IMR-90 (cell line): ENCODE data around the gene CD44. TPM values are rescaled to one million over a fixed set of nuclear protein-coding genes. Genes with fewer than 3 reads are reported as not detected.

Source experiments
- ATAC-seq: fragments of 200-7000 bp; cut with Tn5 transposase; 2 replicates; pipeline ENCODE4 v1.9.1; 2020; ENCODE audit warnings: low read depth, mild to moderate bottlenecking, moderate library complexity
- BruUV-seq: library from RNA; stranded (reverse); fragments of 400-500 nt; replicated peaks from 2 replicates; lab custom pipeline; 2021; lab: Mats Ljungman, UMichigan
- CTCF ChIA-PET: fragments of 300-600 bp; formaldehyde crosslinking; extraction: SDS; loops from one replicate; lab custom pipeline; 2021; ENCODE audit warnings: antibody characterized with exemption; lab: Yijun Ruan, JAX
- POLR2A ChIA-PET: fragments of 300-600 bp; sonication (Branson Sonifier 250); formaldehyde crosslinking; loops from one replicate; lab custom pipeline; 2022; ENCODE audit warnings: antibody characterized with exemption; ENCODE audit not compliant: unreplicated experiment; lab: Charles Lee
- DNase-seq: peaks from one replicate; pipeline ENCODE4 v3.0.0; 2013
- H2AFZ ChIP-seq: replicated peaks from 2 replicates; pipeline ENCODE3; 2013; ENCODE audit warnings: low read length, mild to moderate bottlenecking; ENCODE audit not compliant: poor library complexity
- H2AK5ac ChIP-seq: 2 replicates; pipeline ENCODE4 v1.6.1; 2013; ENCODE audit warnings: low read depth, low read length, inconsistent platforms
- H2AK9ac ChIP-seq: replicated peaks from 2 replicates; pipeline ENCODE3; 2013; ENCODE audit warnings: mild to moderate bottlenecking, low read depth, low read length, moderate library complexity; ENCODE audit not compliant: poor library complexity
- H2BK120ac ChIP-seq: 2 replicates; pipeline ENCODE4 v1.6.1; 2013; ENCODE audit warnings: low read depth, low read length, inconsistent platforms
- H2BK15ac ChIP-seq: 3 replicates; pipeline ENCODE4 v1.6.1; 2013; ENCODE audit warnings: low read depth, low read length, inconsistent platforms
- H2BK20ac ChIP-seq: 2 replicates; pipeline ENCODE4 v1.6.1; 2013; ENCODE audit warnings: low read depth, mild to moderate bottlenecking, inconsistent platforms, low read length, moderate library complexity
- H2BK5ac ChIP-seq: 2 replicates; pipeline ENCODE4 v1.6.1; 2013; ENCODE audit warnings: mild to moderate bottlenecking, low read depth, low read length, inconsistent platforms; ENCODE audit not compliant: poor library complexity, severe bottlenecking
- H3K14ac ChIP-seq: replicated peaks from 2 replicates; pipeline ENCODE4 v1.6.1; 2013; ENCODE audit warnings: low read depth, low read length, inconsistent platforms
- H3K18ac ChIP-seq: 2 replicates; pipeline ENCODE4 v1.6.1; 2013; ENCODE audit warnings: low read depth, low read length, control low read depth
- H3K23ac ChIP-seq: 2 replicates; pipeline ENCODE4 v1.6.1; 2013; ENCODE audit warnings: low read depth, low read length, inconsistent platforms
- H3K27ac ChIP-seq: 2 replicates; pipeline ENCODE4 v1.5.1; 2013; ENCODE audit warnings: mild to moderate bottlenecking, control low read depth, low read length; ENCODE audit not compliant: insufficient read depth
- H3K27me3 ChIP-seq: 2 replicates; pipeline ENCODE4 v1.6.1; 2013; ENCODE audit warnings: low read length; ENCODE audit not compliant: control insufficient read depth, insufficient read depth
- H3K36me3 ChIP-seq: 2 replicates; pipeline ENCODE4 v1.6.1; 2013; ENCODE audit warnings: low read length, mixed read lengths; ENCODE audit not compliant: control insufficient read depth, insufficient read depth
- H3K4ac ChIP-seq: 2 replicates; pipeline ENCODE4 v1.6.1; 2013; ENCODE audit warnings: low read depth, low read length, inconsistent platforms
- H3K4me1 ChIP-seq: 2 replicates; pipeline ENCODE4 v1.6.1; 2013; ENCODE audit warnings: low read length, mixed read lengths; ENCODE audit not compliant: control insufficient read depth, insufficient read depth
- H3K4me2 ChIP-seq: 2 replicates; pipeline ENCODE4 v1.6.1; 2013; ENCODE audit warnings: low read depth, mild to moderate bottlenecking, control low read depth, low read length, moderate library complexity
- H3K4me3 ChIP-seq: 2 replicates; pipeline ENCODE4 v1.5.1; 2013; ENCODE audit warnings: low read depth, mild to moderate bottlenecking, control low read depth, low read length, moderate library complexity; ENCODE audit not compliant: insufficient read depth
- H3K56ac ChIP-seq: 2 replicates; pipeline ENCODE4 v1.6.1; 2013; ENCODE audit warnings: low read length, inconsistent platforms; ENCODE audit not compliant: insufficient read depth; ENCODE audit errors: extremely low read depth
- H3K79me1 ChIP-seq, 2 experiments: 2 replicates each; pipeline ENCODE4 v1.6.1; 2013; ENCODE audit warnings: low read length in 2 of 2, inconsistent platforms in 1 of 2, low read depth in 1 of 2
- H3K9ac ChIP-seq: 2 replicates; pipeline ENCODE4 v1.6.1; 2013; ENCODE audit warnings: low read depth, low read length, control low read depth
- H3K9me1 ChIP-seq: 2 replicates; pipeline ENCODE4 v1.6.1; 2013; ENCODE audit warnings: low read length, inconsistent platforms; ENCODE audit not compliant: insufficient read depth
- H3K9me3 ChIP-seq: 2 replicates; pipeline ENCODE4 v1.6.1; 2013; ENCODE audit warnings: low read length; ENCODE audit not compliant: control insufficient read depth, insufficient read depth
- H4K20me1 ChIP-seq: 2 replicates; pipeline ENCODE4 v1.6.1; 2013; ENCODE audit warnings: low read length, inconsistent platforms; ENCODE audit not compliant: insufficient read depth
- H4K5ac ChIP-seq: 2 replicates; pipeline ENCODE4 v1.6.1; 2013; ENCODE audit warnings: mild to moderate bottlenecking, low read depth, low read length, control low read depth
- H4K8ac ChIP-seq, 2 experiments: 2 replicates each; pipeline ENCODE4 v1.6.1; 2013; ENCODE audit warnings: low read depth in 2 of 2, low read length in 2 of 2, control low read depth in 1 of 2, inconsistent platforms in 1 of 2
- H4K91ac ChIP-seq: 2 replicates; pipeline ENCODE4 v1.6.1; 2013; ENCODE audit warnings: low read depth, low read length, inconsistent platforms; ENCODE audit not compliant: insufficient read depth
- POLR2A ChIP-seq: IDR thresholded peaks from 2 replicates; pipeline ENCODE4 v1.6.1; 2012; ENCODE audit warnings: mild to moderate bottlenecking, low read depth, low read length
- WGBS, 2 experiments: methylation state at CpG; one replicate each; pipeline versions ENCODE4 v1.1.5 to v1.1.7; 2013; ENCODE audit warnings: missing lambda C conversion rate in 2 of 2; ENCODE audit not compliant: insufficient read length in 1 of 2; ENCODE audit errors: extremely low coverage in 2 of 2; 5-methylcytosine and 5-hydroxymethylcytosine counted together
- dilution Hi-C: fragments of 300-500 bp; cut with HindIII; formaldehyde crosslinking; loops from one replicate; pipeline ENCODE4 v1.14.3; 2018; ENCODE audit warnings: low sequenced_read_pairs; ENCODE audit not compliant: unreplicated experiment
- in situ Hi-C: fragments of 300-500 bp; cut with MboI; formaldehyde crosslinking; loops from 3 replicates; pipeline ENCODE4 v1.14.3; 2019; ENCODE audit warnings: low sequenced_read_pairs, inconsistent platforms, mixed read lengths
- intact Hi-C: fragments of 100-400 bp; cut with micrococcal nuclease; formaldehyde crosslinking; loops from 2 replicates; pipeline ENCODE4 v1.10.0; 2022
- polyA plus RNA-seq, 3 experiments: library from polyadenylated mRNA; depleted of rRNA; stranded (reverse); fragments of >200 nt; gene quantifications; 2 replicates each; pipeline ENCODE4 v1.2.3, GENCODE V29; 2012; ENCODE audit warnings: low replicate concordance in 1 of 3
- total RNA-seq: library from RNA; depleted of rRNA; stranded (reverse); fragments of >200 nt; gene quantifications from 2 replicates; pipeline ENCODE4 v1.2.3, GENCODE V29; 2012

CD44 gene
- total and polyA plus RNA-seq, 2 of the 4 experiments (the other 2 are of a cell fraction) = 357 to 947 TPM

DNA sequence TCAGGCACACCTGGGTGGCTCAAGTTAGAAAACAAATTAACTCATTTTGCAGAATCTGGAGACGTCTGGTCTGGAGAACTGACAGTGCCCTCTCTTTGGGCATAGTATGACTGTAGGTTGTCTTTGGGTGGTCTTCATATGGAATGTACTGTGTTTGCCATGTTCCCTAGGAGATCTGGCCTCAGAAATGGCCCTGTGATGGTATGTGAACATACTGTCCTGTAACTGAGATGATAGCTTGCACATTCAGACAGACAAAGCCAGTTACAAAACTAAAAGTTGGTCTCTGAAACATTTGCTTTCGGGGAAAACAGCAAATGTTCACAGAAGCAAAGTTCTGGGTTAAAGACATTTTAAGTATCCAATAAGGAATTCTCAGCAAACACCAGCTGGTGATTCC is 29.7 kb downstream of the CD44 start:
- peaks cover 5 to 88% of the 10 kb centered on the region in 2 experiments for H3K79me1 ChIP-seq
- peaks cover 98% of the 10 kb centered on the region for H4K20me1 ChIP-seq
- peak overlapping the region; percentile 96 for H2BK5ac ChIP-seq
- BruUV-seq = no TSS peak
- dilution Hi-C loops = no loop called here
- no peaks in the 10 kb centered on the region for H3K9me3 ChIP-seq
- peak overlapping the region; percentile 13; the same call in 1 of the 2 replicates for H3K27ac ChIP-seq
- H3K36me3 ChIP-seq = peaks cover 27% of the 10 kb centered on the region
- no peak overlapping the region for H3K4me3 ChIP-seq
- CTCF ChIA-PET = no interaction called here
- peak overlapping the region; percentile 71; the same call in 1 of the 2 replicates for H2AK5ac ChIP-seq
- peaks cover 60% of the 10 kb centered on the region for H3K9me1 ChIP-seq
- no CpG with 5 or more reads among the region's 2 CpGs for WGBS, 2 experiments
- intact Hi-C loops = no loop called here
- H3K9ac ChIP-seq = no peak overlapping the region
- no peak for TF ChIP-seq POLR2A
- peaks cover 44% of the 10 kb centered on the region for H3K4me1 ChIP-seq
- H3K4ac ChIP-seq = peak overlapping the region; percentile 61; the same call in 1 of the 2 replicates
- ATAC-seq (no peak), DNase-seq (no peak)
- H4K8ac ChIP-seq = peak overlapping the region in 1 of 2 experiments; percentile 43; a peak in 3 of 4 replicates
- no peak overlapping the region for H2AFZ ChIP-seq
- peak overlapping the region; percentile 7; the same call in 1 of the 2 replicates for H2BK120ac ChIP-seq
- H3K14ac ChIP-seq = peak overlapping the region; percentile 89; the same call in 1 of the 2 replicates
- peak overlapping the region; percentile 35; the same call in 1 of the 2 replicates for H4K5ac ChIP-seq
- H3K18ac ChIP-seq = peak overlapping the region; percentile 25; the same call in 1 of the 2 replicates
- peak overlapping the region; percentile 4; the same call in 1 of the 2 replicates for H4K91ac ChIP-seq
- POLR2A ChIA-PET = no interaction called here
- H2AK9ac ChIP-seq = no peak overlapping the region
- H2BK15ac ChIP-seq = 0 out of 3 replicates have a peak overlapping the region, but pooled peaks have one; percentile 61
- peak overlapping the region; percentile 0; the same call in 1 of the 2 replicates for H2BK20ac ChIP-seq
- H3K56ac ChIP-seq = no peak overlapping the region
- H3K23ac ChIP-seq = peak overlapping the region; percentile 78; the same call in 1 of the 2 replicates
- H3K4me2 ChIP-seq = no peak overlapping the region
- in situ Hi-C loops = loop anchor here (25.0 kb wide), 1 partner anchor 581 kb away; no protein-coding TSS in a partner anchor
- H3K27me3 ChIP-seq = no peaks in the 10 kb centered on the region
